Fibroblast of pulmonary artery (primary cell): ENCODE data around the gene CACNA1C.

ENCODE experiments used
- DNase-seq: peaks from one replicate; pipeline ENCODE4 v3.0.0-alpha.2; 2010; ENCODE audit warnings: low read depth
- H3K4me3 ChIP-seq: replicated peaks from 2 replicates; pipeline ENCODE4 v1.5.1; 2011; ENCODE audit warnings: low read depth, mild to moderate bottlenecking, control low read depth, low read length, moderate library complexity
- TF ChIP-seq, protein P1 (sequence below): IDR thresholded peaks from 2 replicates; pipeline ENCODE4 v1.5.1; 2011; ENCODE audit warnings: mild to moderate bottlenecking, control low read depth, low read length, inconsistent platforms; ENCODE audit errors: missing control alignments

The CACNA1C gene

DNA sequence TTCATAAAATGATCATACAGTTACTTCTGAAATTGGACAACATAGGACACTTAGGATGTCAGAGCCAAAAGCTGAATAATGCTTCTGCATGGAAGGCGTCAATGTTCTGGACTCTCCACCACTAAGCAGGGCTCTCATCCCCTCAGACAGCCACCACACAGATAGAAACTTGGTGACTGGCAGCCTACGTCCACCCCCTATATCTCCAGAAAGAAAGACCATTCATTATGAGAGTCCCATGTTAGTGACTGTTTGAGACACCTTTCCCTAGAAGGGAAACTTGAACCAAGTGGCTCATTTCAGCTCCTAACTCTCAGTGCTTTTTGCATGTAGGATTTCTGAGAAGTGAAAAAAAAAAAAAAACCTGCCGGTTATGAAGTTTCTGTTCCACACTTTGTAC lies 491.0 kb downstream of the CACNA1C start:
- H3K4me3 ChIP-seq, result no peak overlapping the region
- TF ChIP-seq, protein P1, sequence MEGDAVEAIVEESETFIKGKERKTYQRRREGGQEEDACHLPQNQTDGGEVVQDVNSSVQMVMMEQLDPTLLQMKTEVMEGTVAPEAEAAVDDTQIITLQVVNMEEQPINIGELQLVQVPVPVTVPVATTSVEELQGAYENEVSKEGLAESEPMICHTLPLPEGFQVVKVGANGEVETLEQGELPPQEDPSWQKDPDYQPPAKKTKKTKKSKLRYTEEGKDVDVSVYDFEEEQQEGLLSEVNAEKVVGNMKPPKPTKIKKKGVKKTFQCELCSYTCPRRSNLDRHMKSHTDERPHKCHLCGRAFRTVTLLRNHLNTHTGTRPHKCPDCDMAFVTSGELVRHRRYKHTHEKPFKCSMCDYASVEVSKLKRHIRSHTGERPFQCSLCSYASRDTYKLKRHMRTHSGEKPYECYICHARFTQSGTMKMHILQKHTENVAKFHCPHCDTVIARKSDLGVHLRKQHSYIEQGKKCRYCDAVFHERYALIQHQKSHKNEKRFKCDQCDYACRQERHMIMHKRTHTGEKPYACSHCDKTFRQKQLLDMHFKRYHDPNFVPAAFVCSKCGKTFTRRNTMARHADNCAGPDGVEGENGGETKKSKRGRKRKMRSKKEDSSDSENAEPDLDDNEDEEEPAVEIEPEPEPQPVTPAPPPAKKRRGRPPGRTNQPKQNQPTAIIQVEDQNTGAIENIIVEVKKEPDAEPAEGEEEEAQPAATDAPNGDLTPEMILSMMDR, result no peak
- no peak for DNase-seq

DNA sequence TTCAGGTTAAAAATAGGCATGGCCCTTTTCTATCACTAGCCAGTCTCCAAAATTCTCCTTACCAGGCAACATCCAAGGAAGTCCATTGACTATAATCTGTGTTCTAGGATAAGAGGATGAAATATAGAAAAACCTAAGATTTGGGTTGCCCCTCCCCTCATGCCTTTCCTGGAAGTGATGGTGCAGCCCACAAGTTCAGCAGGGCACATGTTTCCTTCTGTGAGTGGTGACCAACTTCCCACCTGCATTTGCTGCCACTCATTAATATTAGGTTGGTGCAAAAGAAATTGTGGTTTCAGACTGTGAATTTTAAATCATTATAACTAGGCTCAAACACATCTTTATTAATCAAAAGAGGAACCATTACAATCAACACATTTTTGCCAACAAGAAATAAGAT lies 491.4 kb downstream of the CACNA1C start:
- H3K4me3 ChIP-seq, result no peak overlapping the region
- DNase-seq, result no peak
- TF ChIP-seq, protein P1, result no peak

DNA sequence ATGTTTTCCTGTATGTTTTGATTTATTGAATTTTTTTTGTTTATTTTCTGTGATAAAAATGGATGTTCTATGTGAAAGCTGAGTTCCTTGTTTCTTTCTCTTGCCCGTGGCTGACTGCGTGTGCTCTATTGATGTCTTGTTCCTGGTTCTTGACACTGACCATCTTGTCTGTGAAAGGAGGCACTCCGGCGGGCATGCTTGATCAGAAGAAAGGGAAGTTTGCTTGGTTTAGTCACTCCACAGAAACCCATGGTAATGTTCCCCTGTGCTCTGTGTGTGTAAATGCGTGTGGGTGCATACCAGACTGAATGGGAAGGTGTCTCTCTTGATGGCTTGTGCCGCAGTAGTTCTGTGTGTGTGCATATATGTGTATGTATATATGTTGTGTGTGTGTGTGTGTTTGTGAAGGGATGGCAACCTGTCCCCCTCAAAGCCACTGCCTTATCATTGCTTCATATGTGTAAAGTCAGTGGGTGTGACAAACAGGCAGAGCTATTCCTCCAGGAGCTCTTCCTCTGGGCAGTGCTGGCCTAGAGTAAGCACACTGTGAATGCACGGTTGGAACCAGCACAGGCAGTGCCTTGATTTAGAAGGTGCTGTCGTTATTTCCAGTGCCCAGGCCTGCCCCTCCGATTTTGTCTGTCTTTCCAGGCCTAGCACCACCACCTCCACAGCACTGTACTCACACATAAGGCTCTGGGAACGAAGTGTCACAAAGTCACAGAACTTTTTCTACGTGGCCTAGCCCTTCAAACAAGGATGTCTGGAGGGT lies 494.7 kb downstream of the CACNA1C start:
- TF ChIP-seq, protein P1, result no peak
- DNase-seq, result no peak
- H3K4me3 ChIP-seq, result no peak overlapping the region

DNA sequence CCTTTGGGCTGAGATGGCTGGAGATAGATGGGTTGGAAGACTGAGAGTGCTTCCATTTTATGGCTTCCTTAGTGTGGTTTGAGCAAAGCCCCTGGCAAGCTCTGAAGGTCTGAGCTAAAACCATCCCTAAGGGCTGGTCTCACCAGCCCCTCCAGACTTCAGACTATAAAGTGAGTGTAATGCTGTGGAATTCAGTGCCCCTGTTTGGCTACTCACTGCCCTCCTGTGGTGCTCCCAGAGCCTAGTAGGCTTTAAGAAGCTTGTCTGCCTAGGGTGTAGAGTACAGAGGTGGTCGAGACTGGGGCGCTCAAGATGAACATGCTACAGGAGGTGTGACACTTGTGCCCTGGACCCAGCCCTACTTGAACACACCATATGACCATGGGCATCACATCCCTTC lies 495.3 kb downstream of the CACNA1C start:
- no peak for DNase-seq
- TF ChIP-seq, protein P1, result no peak

DNA sequence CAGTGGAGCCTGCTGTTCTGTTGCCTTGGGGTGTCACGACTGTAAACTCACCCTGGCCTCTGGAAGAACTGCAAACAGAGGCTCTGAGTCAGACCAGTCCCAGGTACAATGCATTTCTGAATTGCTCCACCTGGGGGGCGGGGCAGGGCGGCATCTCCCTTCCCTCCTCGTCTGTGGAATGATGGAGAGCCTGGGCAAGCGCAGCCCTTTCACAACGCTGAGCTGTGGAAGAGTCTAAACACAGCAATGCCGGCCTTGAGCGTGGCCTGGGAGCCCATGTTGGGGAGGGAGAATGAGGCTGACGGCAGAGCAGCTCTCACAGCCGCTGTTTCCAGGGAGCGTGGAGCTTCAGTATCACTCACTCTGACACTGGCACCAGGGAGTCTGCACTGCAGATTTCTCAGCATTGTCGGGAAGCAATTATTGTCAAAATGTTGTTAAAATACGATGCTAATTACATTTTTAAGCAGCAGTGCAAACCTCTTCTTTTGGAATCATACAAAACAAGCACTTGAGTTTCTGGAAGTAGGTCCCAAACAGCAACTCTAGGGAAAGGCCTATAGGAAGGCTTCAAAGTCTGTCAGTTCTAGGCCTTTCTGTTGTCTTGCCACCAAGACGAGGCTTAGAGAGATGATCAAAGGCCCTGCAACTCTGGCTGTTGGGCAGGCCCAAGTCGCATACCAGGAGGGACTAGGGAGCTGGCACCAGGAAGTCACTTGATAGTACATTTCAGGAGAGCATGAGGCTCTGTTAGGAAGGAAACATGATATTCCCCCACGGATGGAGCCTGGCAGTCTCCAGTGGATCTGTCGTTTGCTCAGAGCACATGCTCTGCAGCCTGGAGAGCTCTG lies 498.0 kb downstream of the CACNA1C start:
- no peak overlapping the region for H3K4me3 ChIP-seq
- TF ChIP-seq, protein P1, result no peak
- no peak for DNase-seq

More for the DNA sequence above, 495.3 kb downstream of the CACNA1C start:
- H3K4me3 ChIP-seq, result no peak overlapping the region

DNA sequence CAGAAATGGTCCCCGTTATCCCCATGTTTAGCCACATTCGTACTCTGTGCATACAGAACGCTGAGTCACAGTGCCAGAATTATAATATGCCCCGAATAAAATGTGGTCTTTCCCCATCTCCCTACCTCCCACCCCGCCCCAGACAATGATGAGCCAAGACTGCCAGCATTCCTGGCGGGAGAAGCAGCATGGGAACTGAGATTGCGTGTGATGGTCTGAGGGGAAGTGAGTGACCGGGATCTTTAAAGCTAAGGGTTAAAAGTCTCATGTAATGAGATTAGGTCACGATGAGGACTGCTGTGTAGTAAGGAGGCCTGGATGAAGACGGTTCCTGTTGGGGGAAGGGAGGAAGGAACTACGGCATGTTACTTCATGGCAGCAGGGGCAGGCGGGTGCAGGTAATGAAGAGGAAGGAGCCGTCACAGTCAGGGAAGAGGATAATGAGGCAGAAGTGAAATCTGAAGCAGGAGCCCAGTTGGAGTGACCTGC lies 498.7 kb downstream of the CACNA1C start:
- TF ChIP-seq, protein P1, result no peak
- no peak overlapping the region for H3K4me3 ChIP-seq
- no peak for DNase-seq
